Measurements from ENCODE around the gene IL19. TPM values are rescaled to one million over a fixed set of nuclear protein-coding genes. Genes with fewer than 3 reads are reported as not detected.

Gene IL19
- total RNA-seq, 1 donor from 2014 or later, result not detected

- Histone ChIP-seq H3K9me3 (no peaks in the 10 kb centered on the region), H3K4me1 (peaks cover 23% of the 10 kb centered on the region), H3K27ac (no peak overlapping the region), H3K36me3 (no peaks in the 10 kb centered on the region), H3K27me3 (ENCODE audit: low read depth) (no peaks in the 10 kb centered on the region), H3K4me3 (no peak overlapping the region)
- TF ChIP-seq CTCF (IDR thresholded peaks at IDR 0.05), result no peak
- ATAC-seq (no peak), DNase-seq (no peak)
- intact Hi-C loops (cut with DNase I), result no loop called here
Observed at GRCh38 chr1:206835186-206835585, 64.6 kb downstream of the IL19 start.

- Histone ChIP-seq H3K27me3 (ENCODE audit: low read depth) (no peaks in the 10 kb centered on the region), H3K4me3 (no peak overlapping the region), H3K9me3 (no peaks in the 10 kb centered on the region), H3K4me1 (peaks cover 23% of the 10 kb centered on the region), H3K27ac (no peak overlapping the region), H3K36me3 (no peaks in the 10 kb centered on the region)
- intact Hi-C loops (cut with DNase I), result no loop called here
- no peak for TF ChIP-seq CTCF (IDR thresholded peaks at IDR 0.05)
- DNase-seq (no peak), ATAC-seq (no peak)
Observed at GRCh38 chr1:206836111-206836510, 65.5 kb downstream of the IL19 start.

- Histone ChIP-seq H3K27me3 (ENCODE audit: low read depth) (no peaks in the 10 kb centered on the region), H3K27ac (no peak overlapping the region), H3K4me3 (no peak overlapping the region), H3K36me3 (no peaks in the 10 kb centered on the region), H3K4me1 (peaks cover 3% of the 10 kb centered on the region), H3K9me3 (no peaks in the 10 kb centered on the region)
- ATAC-seq (no peak), DNase-seq (no peak)
- intact Hi-C loops (cut with DNase I), result no loop called here
- no peak for TF ChIP-seq CTCF (IDR thresholded peaks at IDR 0.05)
Observed at GRCh38 chr1:206839006-206839560, 68.5 kb downstream of the IL19 start.

- no peak for DNase-seq
- no peak for TF ChIP-seq CTCF (IDR thresholded peaks at IDR 0.05)
- Histone ChIP-seq H3K9me3 (no peaks in the 10 kb centered on the region), H3K27me3 (ENCODE audit: low read depth) (no peaks in the 10 kb centered on the region), H3K4me3 (no peak overlapping the region), H3K36me3 (no peaks in the 10 kb centered on the region), H3K27ac (no peak overlapping the region), H3K4me1 (no peaks in the 10 kb centered on the region)
- no peak for ATAC-seq
- intact Hi-C loops (cut with DNase I), result no loop called here
Observed at GRCh38 chr1:206839857-206840256, 69.3 kb downstream of the IL19 start.

GRCh38 chr1:206841609-206842323, 71.2 kb downstream of the IL19 start:
- Histone ChIP-seq H3K4me3 (no peak overlapping the region), H3K27me3 (ENCODE audit: low read depth) (no peaks in the 10 kb centered on the region), H3K27ac (no peak overlapping the region), H3K9me3 (no peaks in the 10 kb centered on the region), H3K36me3 (no peaks in the 10 kb centered on the region), H3K4me1 (no peaks in the 10 kb centered on the region)
- ATAC-seq (no peak), DNase-seq (no peak)
- intact Hi-C loops (cut with DNase I), result no loop called here
- no peak for TF ChIP-seq CTCF (IDR thresholded peaks at IDR 0.05)

Data from lower lobe of right lung (tissue), 2 donors.